ENCODE results near the gene PXYLP1. TPM values are rescaled to one million over a fixed set of nuclear protein-coding genes. Genes with fewer than 3 reads are reported as not detected.

The PXYLP1 gene
- total and polyA plus RNA-seq, 9 of the 15 experiments (the other 6 are each of a cell fraction or from before 2014, with no cell fraction given), result 0.80 to 2.9 (median 1.3) TPM

GRCh38 chr3:141312354-141313092 is 80.9 kb downstream of the PXYLP1 start (continued):
- TF ChIP-seq ZHX1 (conservative IDR thresholded peaks at IDR 0.05; ENCODE audit: low read length) (no peak), ZSCAN32 (CRISPR knock-in tag; IDR thresholded peaks at IDR 0.05) (peak; percentile 98), GMEB1 (CRISPR knock-in tag; IDR thresholded peaks at IDR 0.05) (peak; percentile 91), SOX6 (IDR thresholded peaks at IDR 0.05) (no peak; the same call in none of the 2 replicates), SNAPC5 (CRISPR knock-in tag; IDR thresholded peaks at IDR 0.05) (peak; percentile 85), ZBTB2 (IDR thresholded peaks at IDR 0.05) (peak; percentile 87), NCOA2 (IDR thresholded peaks at IDR 0.05; ENCODE audit: partially characterized antibody in 2 of 2) (no peak), TAF1 (IDR thresholded peaks at IDR 0.05; ENCODE audit: control insufficient read depth, extremely low read depth, insufficient read depth, low read length, severe bottlenecking) (peak; percentile 39), PHF8 (IDR thresholded peaks at IDR 0.05; ENCODE audit: borderline replicate concordance, low read length) (no peak), HMGXB4 (CRISPR knock-in tag; IDR thresholded peaks at IDR 0.05) (no peak; the same call in 1 of the 2 replicates), NUFIP1 (IDR thresholded peaks at IDR 0.05; ENCODE audit: partially characterized antibody) (peak; percentile 99), ZFP30 (CRISPR knock-in tag; IDR thresholded peaks at IDR 0.05; ENCODE audit: borderline replicate concordance) (peak; percentile 87), ZNF217 (CRISPR knock-in tag; IDR thresholded peaks at IDR 0.05) (no peak), CEBPZ (IDR thresholded peaks at IDR 0.05; ENCODE audit: borderline replicate concordance, low read depth, low read length) (no peak), MECOM (CRISPR knock-in tag; IDR thresholded peaks at IDR 0.05) (peak; percentile 100)

Data from K562 (cell line).